CD4-positive, alpha-beta T cell treated with Interleukin-15 for 4 hours (primary cell): ENCODE results near the gene OLFM3.

Experiments
- DNase-seq: peaks from one replicate; pipeline ENCODE4 v3.0.0-alpha.2; 2020; ENCODE audit warnings: low spot score

OLFM3 gene

DNA sequence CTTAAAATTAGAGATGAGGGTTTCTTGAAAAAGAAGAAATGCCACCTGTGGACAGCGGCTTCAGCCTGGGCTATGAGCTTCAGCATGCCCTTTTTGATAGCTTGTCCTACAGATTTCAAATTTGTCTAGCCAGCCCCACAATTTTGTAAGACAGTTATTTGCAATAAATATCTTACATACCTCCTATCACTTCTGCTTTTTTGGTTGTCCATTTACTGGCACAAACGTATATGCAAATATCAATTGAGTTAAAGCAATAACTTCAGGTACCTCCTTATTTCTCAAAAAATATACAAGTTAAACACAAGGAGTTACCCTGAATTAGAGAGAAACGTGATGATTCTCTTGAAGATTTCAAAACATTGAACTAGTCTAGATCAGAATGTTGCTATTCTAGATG lies 53.5 kb downstream of the OLFM3 start:
- DNase-seq = no peak

DNA sequence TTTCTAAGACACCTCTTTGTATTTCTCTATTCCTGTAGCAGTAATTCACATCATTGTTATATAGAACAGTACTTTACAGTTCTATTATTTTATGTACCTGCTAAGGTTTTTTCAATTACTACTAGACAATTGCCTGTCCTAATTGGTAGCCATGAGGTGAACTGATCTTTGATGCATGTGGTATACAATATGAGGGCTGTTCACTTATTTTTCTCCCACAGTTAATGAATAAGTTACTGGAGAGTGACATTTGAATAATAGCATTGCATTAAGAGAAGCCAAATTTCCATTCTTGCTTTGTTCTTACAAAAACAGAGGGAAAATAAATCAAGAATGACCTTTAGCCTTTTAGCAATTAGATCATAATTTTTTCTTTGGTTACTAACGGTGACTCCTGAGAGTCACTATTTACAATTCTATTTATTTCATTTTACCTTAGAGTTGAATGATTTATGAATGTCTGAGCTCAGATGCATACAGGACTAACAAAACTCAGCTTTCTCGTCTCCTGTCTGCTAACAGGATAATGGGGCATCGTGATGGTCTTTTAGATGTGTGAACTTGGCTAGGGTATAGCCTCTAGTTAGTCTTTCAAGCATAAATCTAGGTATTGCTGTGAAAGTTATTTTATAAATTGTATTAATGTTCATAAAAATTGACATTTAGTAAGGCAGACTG lies 54.1 kb downstream of the OLFM3 start:
- no peak for DNase-seq

DNA sequence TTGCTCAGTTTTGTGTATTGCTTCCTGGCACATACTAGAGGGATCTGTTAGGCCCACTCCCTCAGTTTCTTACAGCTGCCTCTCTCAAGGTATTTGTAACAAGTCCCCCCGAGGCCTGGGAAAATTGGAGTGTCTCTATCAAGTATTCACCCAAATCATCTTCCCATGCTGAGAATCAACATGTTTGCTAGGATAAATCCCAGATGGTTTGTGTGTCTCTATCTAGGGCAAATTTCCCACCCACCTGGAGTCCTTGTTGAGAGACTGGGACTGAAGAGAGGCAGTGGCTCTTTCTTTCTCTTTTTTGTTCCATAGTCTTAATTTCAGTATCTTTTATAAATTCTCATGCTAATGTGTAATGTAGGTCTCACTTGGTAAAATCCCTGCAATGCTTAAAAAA lies 58.0 kb downstream of the OLFM3 start:
- DNase-seq = no peak

DNA sequence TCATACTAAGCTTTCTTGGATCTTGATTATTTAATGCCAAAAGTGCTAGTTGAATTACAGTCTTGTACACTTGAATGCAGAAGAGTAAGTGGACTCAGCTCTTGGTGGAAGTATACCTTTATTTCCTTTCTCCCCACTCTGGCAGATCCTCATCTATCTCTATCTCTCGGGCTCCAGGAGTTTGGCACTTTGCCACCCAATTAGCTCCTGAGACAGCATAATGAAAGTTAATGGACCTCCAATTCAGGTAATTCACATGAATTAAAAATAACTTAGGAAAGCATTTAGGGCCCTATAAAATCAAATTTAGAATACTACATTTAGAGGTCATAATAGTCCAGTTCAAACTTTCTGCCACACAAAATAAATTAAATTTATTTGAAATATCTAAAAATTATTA lies 67.4 kb downstream of the OLFM3 start:
- no peak for DNase-seq

DNA sequence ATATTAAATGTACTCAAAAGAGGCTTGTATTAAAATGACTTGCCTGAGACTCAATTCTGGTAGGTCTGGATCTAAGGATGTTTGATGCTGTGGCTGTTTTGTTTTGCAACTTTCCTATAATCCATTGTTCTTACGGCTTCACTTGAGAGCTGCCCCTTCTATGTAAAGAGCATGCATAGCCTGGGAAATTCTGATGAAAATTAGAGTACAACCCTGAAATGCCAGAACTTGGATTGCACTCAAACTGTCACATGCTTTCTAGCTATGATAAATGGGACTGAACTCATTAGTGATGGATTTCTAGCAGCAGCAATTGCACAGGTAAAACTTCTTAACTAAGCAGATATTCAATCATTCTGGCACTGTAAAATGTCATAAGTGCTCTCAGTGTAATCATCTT lies 67.9 kb downstream of the OLFM3 start:
- no peak for DNase-seq

DNA sequence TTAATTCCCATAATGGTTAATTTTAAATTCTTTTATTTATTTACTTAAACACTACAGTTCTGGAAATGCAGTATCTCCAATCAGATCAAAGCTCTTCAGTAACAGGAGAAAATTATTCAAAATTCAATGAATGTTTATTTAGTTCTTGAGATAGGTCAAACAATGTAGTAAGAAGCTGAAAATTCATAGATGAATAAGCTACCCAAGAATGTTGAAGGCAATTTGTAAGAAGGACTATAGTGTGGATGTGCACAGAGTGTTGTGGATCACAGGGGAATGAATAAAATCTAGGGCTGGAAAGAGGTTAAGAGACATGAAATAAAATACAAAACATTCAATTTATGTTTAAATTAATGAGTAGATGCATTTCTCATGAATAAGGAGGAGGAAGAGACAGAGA lies 72.0 kb downstream of the OLFM3 start:
- DNase-seq = no peak

DNA sequence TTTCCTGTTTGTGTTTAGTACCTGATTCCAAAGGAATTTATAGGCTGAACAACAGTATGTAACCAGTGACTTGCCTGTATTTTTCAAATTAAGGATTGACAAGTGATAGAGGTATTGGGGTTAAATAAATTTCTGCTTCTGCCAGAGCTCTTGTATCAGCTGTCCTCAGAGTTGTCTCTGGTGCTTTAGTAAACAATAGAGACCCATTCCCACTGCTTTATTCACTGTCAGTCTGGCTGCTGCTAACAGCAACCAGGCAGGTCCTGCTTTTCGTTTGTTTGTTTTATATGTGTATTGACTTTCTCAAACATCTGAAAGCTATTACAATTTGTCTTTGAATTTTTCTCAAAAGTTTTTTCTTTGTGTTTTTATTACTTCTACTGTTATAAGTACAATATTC lies 76.1 kb downstream of the OLFM3 start:
- no peak for DNase-seq

DNA sequence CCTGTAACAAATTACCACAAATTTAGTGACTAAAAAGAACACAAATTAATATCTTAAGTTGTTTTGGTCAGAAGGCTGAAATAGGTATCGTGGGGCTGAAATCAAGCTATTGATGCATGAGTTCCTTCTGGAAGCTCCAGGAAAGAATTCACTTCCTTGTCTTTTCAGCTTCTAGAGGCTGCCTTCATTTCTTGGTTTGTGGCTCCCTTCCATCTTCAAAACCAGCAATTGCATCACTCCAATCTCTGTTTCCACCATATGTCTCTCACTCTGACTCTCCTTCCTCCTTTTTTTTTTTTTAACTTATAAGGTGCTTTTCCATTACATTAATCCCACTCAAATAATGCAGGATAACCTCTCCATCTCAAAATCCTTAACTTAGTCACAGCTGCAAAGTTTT lies 78.4 kb downstream of the OLFM3 start:
- DNase-seq = no peak

DNA sequence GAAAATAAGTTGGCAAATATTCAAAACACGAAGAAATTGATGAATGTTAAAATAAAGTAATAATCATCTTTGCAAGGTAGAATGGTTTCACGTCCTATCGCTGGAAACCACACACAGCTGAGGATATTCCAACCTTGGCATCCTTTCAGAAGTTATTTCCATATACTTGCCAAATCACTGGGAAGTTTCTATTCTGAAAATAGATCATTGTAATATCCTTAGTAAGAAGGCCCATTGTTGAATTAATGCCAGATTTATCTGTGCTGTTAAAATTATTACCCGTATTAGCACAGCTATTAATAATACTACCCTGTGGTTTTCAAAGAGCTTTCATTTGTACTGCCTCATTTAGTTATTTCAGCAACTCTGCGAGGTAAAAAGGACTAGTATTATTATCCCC lies 81.1 kb downstream of the OLFM3 start:
- no peak for DNase-seq

DNA sequence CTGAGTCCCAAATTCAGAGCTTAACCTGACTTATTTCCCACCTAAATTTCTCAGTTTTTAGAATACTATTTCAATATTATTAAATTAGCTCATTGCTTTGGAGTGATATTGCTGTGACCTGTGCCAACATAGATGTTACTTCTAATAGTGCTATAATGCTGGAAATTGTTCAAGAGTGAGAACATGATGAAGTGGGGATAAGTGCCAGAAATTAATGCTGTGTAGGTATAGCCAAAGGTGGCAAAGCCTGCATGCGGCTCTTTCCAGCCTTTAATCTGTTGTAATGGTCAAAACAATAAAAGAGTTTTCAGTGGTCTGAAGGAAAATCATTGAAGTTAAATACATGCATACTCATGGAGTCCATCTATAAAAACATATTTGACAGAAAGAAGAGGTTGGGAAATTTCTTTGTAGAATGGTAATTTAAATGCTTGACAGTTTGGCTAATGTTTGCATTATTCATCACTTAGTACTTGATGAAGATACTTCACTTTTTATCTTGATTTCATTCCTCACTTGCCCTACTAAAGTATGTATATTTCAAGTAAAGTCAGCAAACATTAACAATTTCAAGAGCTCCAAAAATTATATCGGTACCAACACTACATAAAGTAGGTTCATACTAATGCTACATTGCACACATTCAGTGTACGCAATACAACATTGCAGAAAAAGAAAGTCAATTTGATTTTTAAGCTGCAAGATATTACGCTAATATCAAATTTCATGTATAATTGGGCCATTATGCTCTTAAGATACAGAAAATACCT lies 82.1 kb downstream of the OLFM3 start:
- DNase-seq = no peak

DNA sequence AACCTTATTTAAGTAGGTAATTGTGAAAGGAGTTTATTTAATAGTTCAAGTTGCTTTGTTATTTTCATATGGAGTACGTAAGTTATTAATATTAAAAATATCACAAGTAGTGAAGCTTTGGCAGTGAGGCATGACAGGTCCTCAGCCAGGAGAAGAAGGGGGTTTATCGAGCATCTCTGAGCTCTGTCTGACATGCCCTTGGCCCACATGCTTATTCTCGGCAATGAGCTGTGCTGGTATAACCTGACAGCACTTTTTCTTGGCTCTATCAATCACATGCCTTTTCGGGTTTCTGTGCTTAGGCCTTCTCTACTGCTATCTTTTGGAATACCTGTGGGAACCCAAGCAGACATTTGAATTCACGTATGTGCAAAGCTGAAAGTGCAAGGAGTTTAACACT lies 84.8 kb downstream of the OLFM3 start:
- DNase-seq = no peak

DNA sequence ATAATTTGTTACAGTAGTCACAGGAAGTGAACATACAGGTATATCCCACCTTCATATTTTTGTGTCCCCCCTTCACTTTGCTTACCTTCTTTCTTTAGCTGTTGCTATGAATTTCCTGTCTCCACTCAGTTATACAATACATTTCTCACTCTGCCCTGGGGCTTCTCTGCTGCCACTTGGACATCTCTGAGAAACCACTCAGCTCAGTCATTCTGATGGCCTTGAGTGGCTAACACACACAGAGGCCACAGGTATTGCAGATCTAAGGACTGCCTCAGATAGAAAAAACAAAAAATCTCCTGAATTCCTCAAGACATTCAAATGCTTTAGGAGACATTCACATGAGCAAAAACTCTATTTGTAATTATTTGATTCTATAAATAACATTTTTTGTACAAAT lies 87.7 kb downstream of the OLFM3 start:
- DNase-seq = no peak

DNA sequence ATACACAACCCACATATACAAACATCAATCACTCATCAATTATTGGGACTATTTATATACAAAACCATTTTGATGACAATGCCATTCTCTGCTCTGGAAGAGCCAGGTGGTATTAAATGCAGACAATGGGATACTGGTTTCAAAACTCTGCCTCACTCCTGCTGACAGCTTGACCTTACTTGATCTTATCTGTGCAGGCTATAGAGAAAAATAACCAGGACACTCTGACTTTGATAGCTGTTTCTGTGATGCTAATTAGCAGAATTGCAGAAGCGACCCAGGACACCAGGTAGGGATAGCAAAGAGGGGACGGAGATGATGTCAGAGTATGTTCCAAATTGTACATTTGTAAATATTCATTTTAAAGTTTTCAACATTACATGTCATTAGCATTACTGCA lies 89.5 kb downstream of the OLFM3 start:
- no peak for DNase-seq

DNA sequence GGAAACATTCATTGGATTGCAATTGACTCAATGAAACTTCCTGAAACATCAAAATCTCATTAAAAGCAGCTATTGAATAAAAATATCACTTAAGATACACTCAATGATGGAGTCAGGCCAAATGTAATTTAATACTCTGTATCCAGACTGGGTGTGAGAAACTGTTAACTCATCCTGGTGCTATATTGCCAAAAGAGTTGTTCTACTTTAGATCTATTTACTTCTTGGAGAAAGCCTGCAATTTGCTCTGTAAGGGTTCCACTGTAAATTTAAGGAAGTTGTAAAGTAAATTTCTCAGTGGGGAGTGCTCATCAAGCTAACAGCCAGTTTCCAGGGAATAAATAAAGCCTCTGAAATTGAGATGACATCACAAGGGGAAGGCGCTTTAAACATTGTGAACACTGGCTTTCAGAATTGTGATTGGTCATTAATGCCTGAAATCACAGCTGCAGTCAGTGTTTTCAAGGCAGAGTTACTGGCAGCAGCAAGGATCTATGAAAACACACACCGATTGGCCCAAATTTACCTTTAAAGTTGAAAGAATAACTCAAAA lies 91.4 kb downstream of the OLFM3 start:
- no peak for DNase-seq

DNA sequence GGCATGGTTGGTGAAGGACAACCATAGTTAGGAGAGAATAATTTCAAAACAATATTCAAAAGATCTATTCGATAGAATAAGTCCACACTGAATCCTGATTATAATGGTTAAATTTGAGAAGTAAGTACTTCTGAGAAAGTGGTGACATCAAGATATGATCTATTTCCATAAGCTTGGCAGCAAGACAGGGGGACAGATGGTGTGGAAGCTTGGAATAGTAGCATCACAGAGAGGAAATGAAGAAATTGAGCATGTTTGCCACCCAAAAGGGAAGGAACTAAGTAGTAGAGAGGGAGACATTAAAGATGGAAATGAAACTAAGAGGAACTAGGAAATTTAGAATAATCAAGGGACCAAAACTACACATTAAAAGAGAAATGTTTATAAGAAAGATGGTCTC lies 94.5 kb downstream of the OLFM3 start:
- DNase-seq = no peak

DNA sequence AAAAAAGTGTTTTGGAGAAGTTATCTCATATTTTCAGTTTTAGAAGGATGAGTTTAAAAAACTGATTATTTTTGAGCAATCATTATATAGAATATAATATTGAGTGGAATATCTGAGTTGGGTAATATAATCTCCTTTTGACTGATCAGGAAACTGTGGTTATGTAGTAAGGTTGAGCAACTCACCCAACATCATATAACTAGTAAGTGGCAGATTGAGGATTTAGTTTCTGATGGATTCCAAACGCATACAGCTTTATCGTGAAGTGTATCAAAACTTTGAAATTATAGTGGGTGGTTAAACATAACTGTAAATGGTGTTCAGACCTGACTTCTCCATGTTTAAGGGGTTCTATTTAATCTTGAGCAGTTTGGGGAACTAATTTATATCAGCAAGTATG lies 98.6 kb downstream of the OLFM3 start:
- no peak for DNase-seq

DNA sequence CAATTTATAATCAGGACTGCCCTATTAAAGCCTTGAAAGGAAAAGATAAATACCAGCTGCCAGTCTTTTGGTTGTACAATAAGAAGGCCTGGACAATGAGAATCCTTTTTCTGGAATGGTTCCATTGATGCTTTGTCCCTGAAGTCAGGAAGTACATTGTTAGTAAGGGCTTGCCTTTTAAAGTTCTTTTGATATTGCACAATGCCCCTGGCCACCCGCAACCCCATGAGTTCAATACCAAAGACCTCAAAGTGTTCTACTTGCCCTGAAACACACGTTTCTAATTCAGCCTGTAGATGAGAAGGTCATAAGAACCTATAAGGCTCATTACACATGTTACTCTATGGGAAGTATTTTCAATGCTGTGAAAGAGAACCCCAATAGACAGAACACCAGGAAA lies 112.1 kb downstream of the OLFM3 start:
- DNase-seq = no peak

DNA sequence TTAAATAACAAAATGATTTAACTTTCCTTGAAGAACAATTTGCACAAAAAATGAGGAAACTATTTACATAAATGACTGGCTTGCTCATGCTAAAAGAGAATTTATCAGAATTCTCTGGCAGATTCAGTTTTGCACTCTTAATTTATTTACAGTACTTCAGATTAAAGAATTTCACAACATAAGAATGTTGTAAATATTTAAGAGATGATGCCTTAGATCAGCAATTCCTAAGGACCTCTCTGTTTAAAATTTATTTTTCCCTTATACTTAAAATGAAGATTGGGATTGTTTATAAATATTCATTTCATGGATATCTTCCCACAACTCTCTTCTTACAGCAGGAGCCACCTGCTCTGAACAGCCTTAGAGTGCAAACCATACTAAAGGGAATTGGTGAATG lies 120.8 kb downstream of the OLFM3 start:
- no peak for DNase-seq

DNA sequence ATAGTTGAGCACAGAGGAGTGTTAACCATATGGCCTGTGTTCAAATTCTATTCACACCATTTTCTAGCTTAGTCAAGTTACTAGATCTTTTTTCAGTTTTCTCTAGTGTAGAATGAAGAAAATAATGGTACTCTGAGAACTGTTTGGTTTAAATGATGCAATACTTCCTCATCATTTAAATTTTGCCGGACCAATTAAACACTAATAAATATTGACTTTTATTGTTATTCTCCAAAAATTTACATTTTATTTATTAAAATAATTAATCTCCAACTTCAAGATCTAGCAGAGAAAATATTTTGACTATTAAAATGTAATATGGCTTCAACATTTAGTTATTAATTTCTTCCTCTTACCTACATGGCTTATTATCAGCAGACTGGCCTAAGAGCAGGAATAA lies 123.1 kb downstream of the OLFM3 start:
- DNase-seq = no peak

DNA sequence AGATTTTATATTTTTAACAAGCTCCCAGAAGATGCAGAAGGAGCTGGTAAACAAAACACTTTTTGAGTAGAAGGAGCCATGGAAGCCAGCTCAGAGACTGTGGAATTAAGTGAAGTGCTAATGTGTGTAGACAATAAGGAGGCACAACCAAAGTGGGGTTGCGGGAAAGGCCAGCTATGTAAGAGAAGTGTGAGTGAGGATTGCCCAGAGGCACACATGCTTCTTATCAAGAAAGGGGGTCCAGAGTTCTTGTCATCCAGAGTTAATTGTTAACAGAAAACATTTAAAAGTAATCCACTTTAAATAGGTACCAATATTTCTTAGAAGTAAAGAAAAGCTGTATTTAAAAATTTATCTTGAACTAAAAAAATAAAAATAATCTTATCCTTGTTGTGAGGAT lies 136.8 kb downstream of the OLFM3 start:
- DNase-seq = no peak

DNA sequence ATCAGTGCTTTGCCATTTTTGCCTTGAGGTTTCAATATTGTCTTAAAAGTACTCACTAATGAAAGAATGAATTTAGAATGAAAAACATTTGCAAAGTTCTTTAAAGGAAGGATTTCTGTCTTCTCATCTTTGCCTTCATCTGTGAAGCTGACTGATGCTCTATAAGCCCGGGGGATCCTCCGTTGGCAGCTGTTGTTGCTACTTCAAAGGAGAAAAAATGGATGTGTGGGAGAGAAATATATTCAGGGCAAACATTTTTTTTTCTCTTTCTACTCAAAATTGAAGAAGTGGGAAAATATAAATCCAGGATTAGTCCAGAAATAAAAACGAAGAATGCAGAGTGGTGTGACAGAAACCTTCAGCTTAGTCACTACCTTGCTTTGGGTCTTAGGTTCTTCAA lies 142.5 kb downstream of the OLFM3 start:
- DNase-seq = no peak

DNA sequence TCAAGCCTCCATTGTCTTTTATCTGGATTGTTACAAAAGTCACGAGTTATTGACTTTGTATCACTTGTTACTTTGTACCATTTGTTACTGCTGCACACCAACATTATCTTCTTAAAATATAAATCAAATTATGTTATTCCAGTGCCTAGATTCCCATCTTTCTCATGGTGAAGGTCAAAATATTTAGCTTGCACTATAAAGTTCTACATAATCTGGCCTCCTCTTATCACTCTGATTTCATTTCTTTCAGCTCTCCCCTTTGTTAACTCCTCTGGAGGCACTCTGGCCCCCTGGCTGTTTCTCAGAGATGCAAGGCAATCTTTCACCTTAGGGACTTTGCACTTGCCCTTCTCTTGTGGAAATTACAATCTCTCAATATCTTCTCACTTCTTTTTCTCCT lies 143.8 kb downstream of the OLFM3 start:
- no peak for DNase-seq

DNA sequence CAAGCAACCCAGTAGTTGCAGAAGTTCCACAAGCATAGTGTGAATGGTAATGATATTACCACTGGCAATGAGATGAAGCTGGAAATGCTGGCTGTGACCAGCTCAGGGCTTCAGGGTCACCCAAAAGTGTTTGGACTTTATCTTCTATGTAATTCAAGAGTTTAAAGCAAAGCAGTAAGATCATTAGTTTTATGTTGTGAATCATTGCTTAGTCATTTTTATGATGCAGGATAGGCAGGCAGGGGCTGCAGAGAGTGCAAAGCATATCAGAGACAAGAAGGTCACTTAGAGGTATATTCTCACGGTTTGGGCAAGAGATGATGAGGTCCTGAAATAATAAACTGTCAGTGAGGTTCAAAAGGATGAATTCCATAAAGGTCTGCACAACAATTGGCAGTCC lies 147.4 kb downstream of the OLFM3 start:
- no peak for DNase-seq

DNA sequence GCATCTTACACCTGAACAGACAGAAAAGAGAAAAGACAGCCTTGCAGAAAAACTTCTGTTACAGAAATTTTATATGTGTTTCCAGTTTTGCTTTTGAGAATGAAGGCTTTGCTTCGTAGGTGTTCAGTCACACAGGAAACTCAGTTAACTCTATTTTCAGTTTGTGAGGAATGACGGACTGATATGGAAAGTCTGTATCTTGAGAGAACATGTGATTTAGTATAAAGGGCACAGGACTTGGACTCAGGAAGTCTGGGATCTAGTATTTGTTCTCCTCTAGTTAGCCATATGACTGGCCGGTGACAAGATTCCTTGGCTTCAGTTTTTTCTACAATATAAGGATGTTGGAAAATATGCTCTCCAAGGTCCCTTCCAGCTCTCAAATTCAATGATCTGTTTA lies 149.1 kb downstream of the OLFM3 start:
- DNase-seq = no peak
